Psoas muscle (tissue), 8 donors: ENCODE data around the gene MAL. TPM values are rescaled to one million over a fixed set of nuclear protein-coding genes. Genes with fewer than 3 reads are reported as not detected.

Experiments
- ATAC-seq, 4 donors: fragments of 200-7000 bp; cut with Tn5 transposase; one replicate each; pipeline ENCODE4 v1.9.1; 2020; ENCODE audit warnings: moderate library complexity in 3 of 4, mild to moderate bottlenecking in 2 of 4
- DNase-seq, 2 donors: peaks; one replicate each; pipeline ENCODE4 v3.0.0-alpha.2; 2020
- H3K27ac ChIP-seq: fragments of 200-600 bp; one replicate; pipeline ENCODE4 v1.8.0; 2022
- H3K27me3 ChIP-seq, 3 donors: fragments of 200-600 bp in 1 of 3; one replicate each; pipeline versions ENCODE4 v1.6.1 to v1.8.0; 2013 to 2022; ENCODE audit warnings: low read length in 2 of 3, mild to moderate bottlenecking in 2 of 3, moderate library complexity in 1 of 3; ENCODE audit not compliant: insufficient read depth in 3 of 3
- H3K36me3 ChIP-seq, 2 donors: fragments of 200-600 bp in 1 of 2; one replicate each; pipeline versions ENCODE4 v1.6.1 to v1.8.0; 2013 to 2022; ENCODE audit warnings: low read depth in 1 of 2, mild to moderate bottlenecking in 1 of 2, moderate library complexity in 1 of 2; ENCODE audit not compliant: insufficient read depth in 1 of 2
- H3K4me1 ChIP-seq: fragments of 200-600 bp; one replicate; pipeline ENCODE4 v1.8.0; 2022
- H3K4me3 ChIP-seq: fragments of 200-600 bp; one replicate; pipeline ENCODE4 v1.8.0; 2022; ENCODE audit warnings: mild to moderate bottlenecking
- H3K9me3 ChIP-seq: fragments of 200-600 bp; one replicate; pipeline ENCODE4 v1.8.0; 2022
- CTCF ChIP-seq: fragments of 200-600 bp; IDR thresholded peaks from one replicate; pipeline ENCODE4 v1.8.0; 2022; ENCODE audit warnings: antibody characterized with exemption
- WGBS, 3 donors: extraction: QIAGEN DNeasy Blood & Tissue Kit; methylation state at CpG; one replicate each; pipeline versions ENCODE4 v1.1.6 to v1.1.7; 2013; 5-methylcytosine and 5-hydroxymethylcytosine counted together
- intact Hi-C, 2 donors: fragments of 100-400 bp; cut with DNase I; formaldehyde crosslinking; loops; one replicate each; pipeline versions ENCODE4 v1.11.0 to v1.14.2; 2022
- polyA plus RNA-seq, 3 donors: library from polyadenylated mRNA; stranded (reverse); fragments of 200-250 nt; gene quantifications; one replicate each; pipeline ENCODE4 v1.2.3, GENCODE V29; 2013
- total RNA-seq, 4 donors: library from RNA; stranded (reverse); fragmentation: NEBNext Ultra II Directional in 2 of 4; extraction: Animal tissue kit (Norgen Biotek cat#: 25700) in 2 of 4; gene quantifications; one replicate each; pipeline versions ENCODE4 v1.2.1 to v1.2.4, GENCODE V29; 2021 to 2023
- donor health status: healthy with polysubstance abuse.
- donor health status: DM: no; HTN: no; CAD: no; lungs with moderate emphysema.
- donor health status: Bipolar disorder and iron deficiency.
- donor health status: healthy.
- donor health status: DM: yes; HTN: yes; CAD: no.
- donor health status: DM: no; HTN: no; CAD: no.
- donor health status: DM: no; HTN: no; CAD: no.
- donor health status: DM: yes; HTN: yes; CAD: no.

Gene MAL
- total and polyA plus RNA-seq, 7 donors = 0.53 to 1.5 (median 0.93) TPM; not detected in 1

- no peaks in the 10 kb centered on the region for H3K27me3 ChIP-seq
- H3K4me1 ChIP-seq = peaks cover 9% of the 10 kb centered on the region
- no peaks in the 10 kb centered on the region for H3K9me3 ChIP-seq
- TF ChIP-seq CTCF = no peak
- H3K27ac ChIP-seq = no peak overlapping the region
- ATAC-seq = no peak
- no peak for DNase-seq
- 84 to 89% (median 85%) methylated on average over 6 of the region's 6 CpGs for WGBS, 3 donors
- H3K4me3 ChIP-seq = no peak overlapping the region
- no peaks in the 10 kb centered on the region for H3K36me3 ChIP-seq
- intact Hi-C loops = no loop called here
These were observed 14.5 kb downstream of the MAL start for GRCh38 chr2:95039978-95040377.

- Histone ChIP-seq H3K4me1 (peaks cover 9% of the 10 kb centered on the region), H3K9me3 (no peaks in the 10 kb centered on the region), H3K27me3 (no peaks in the 10 kb centered on the region), H3K36me3 (no peaks in the 10 kb centered on the region), H3K27ac (no peak overlapping the region), H3K4me3 (no peak overlapping the region)
- ATAC-seq (no peak), DNase-seq (no peak)
- intact Hi-C loops = no loop called here
- 65 to 78% (median 69%) methylated on average over 6 of the region's 6 CpGs for WGBS, 3 donors
- no peak for TF ChIP-seq CTCF
These were observed 14.9 kb downstream of the MAL start for GRCh38 chr2:95040426-95040825.

- no peak for DNase-seq
- Histone ChIP-seq H3K9me3 (no peaks in the 10 kb centered on the region), H3K27me3 (no peaks in the 10 kb centered on the region), H3K36me3 (no peaks in the 10 kb centered on the region), H3K27ac (no peak overlapping the region), H3K4me3 (no peak overlapping the region), H3K4me1 (peaks cover 9% of the 10 kb centered on the region)
- intact Hi-C loops = no loop called here
- 61 to 77% (median 74%) methylated on average over 10 of the region's 10 CpGs for WGBS, 3 donors
- no peak for TF ChIP-seq CTCF
- no peak for ATAC-seq
These were observed 15.7 kb downstream of the MAL start for GRCh38 chr2:95041060-95041823.

- no peak for ATAC-seq
- H3K4me3 ChIP-seq = no peak overlapping the region
- H3K4me1 ChIP-seq = peaks cover 9% of the 10 kb centered on the region
- no peaks in the 10 kb centered on the region for H3K9me3 ChIP-seq
- no peaks in the 10 kb centered on the region for H3K36me3 ChIP-seq
- no peak overlapping the region for H3K27ac ChIP-seq
- H3K27me3 ChIP-seq = no peaks in the 10 kb centered on the region
- peak in 1 of 2 donors; percentile 12 for DNase-seq
- 47 to 64% (median 55%) methylated on average over 11 of the region's 11 CpGs for WGBS, 3 donors
- TF ChIP-seq CTCF = no peak
- intact Hi-C loops = no loop called here
These were observed 16.4 kb downstream of the MAL start for GRCh38 chr2:95041824-95042442.
